Femur (tissue), 1 donor: ENCODE measurements around the gene FHAD1.
"Not testable (repeated sequence)": the region's sequence is repeated elsewhere in the genome, so short reads cannot be mapped to it uniquely, and the experiment has no call there.

ENCODE experiments used
- DNase-seq: peaks from one replicate; pipeline ENCODE4 v3.0.0-alpha.2; 2017

The FHAD1 gene

DNA sequence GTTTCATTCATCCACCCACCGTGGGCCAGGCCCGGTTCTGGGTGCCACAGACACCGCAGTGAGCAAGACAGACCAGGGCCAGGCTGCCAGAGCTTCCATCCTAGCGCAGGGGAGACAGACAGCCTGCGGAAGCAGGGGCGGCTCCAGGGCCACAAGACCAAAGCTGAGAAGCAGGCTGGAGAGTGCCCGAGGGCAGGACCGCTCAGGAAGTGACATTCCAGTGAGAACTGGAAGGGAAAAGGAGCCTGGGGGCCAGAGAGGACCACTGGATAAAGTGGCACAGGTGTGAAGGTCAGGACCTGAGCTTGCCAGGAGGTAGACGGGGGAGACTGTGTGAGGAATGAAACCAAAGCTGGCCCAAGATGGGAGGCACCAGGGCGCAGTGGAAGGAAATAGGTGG lies 103.1 kb downstream of the FHAD1 start:
- no peak for DNase-seq

DNA sequence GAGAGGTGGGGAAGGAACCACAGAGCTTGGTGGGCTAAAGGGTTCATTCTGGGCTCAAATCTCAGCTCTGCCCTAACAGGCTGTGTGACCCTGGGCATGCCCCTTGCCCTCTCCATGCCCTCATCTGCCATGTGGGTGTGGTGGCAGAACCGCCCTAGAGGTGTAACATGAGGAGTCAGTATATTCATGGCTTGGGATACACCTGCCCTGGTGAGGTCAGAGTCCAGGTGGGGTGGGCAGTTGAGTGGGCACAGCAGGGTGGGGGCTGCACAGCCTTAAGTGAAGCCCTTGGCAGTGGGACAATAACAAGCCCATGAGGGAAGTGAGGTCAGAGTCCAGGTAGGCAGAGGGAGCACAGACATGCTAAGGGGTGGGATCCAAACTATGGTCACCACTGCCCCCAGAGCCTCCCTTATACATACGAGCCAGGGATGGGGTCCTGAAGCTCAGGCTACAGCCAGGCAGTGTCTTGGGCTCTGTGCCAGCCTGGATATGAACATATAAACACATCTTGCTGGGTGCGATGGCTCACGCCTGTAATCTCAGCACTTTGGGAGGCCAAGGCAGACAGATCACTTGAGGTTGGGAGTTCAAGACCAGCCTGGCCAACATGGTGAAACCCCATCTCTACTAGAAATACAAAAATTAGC lies 103.7 kb downstream of the FHAD1 start:
- no peak for DNase-seq

DNA sequence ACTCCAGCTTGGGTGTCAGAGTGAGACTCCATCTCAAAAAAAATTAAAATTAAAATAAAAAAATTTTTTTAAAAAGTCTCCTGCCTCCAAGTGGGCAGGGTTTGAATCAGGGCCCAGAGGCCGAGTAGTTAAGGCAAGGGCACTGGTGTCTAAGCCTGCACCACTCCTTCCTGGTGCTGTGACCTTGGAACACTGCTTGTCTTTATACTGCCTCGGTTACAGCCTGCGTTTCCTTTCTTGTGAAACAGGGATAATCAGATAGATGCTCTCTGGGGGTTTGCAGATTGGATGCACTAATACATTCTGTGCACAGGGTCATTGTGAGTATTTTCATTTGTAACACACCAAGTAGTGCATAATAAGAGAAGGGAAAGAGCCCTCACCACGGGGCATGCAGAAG lies 104.3 kb downstream of the FHAD1 start:
- DNase-seq, result no peak

DNA sequence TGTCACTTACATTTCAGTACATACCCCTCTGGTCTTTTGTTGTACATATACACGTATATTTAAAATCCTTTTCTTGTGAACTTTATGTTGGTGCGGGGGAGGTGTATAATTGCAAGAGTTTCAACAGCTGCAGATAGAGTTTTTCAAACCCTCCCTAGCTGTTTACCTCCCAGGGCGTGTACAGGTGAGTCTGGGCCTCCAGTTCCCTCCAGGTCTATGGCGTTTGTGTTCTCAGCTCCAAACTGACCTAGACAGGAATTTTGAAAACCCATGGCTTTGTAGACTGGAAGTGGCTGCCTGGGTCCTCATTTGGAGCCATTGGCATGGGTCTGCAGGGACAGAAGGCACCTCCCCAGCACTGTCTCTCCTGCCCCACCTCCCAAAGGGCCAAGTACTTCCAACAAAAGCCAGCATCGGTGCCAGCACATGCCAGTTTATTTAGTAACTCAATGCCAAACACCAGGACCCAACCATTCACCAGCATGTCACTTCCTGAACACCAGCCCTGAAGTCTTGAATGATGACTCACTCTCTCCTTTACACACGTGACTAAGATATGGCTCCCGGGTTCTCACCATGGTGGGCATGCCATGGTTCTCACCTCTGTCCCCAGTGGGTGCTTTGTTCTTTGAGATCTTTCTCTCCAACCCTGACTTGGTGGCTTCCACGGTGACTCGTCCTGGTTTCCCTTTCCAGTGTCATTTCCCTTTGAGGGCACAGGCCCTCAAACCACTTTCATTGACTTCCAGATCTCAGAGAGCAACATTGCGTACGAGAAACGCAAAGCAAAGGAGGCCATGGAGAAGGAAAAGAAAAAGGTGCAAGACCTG lies 105.3 kb downstream of the FHAD1 start:
- DNase-seq, result no peak

DNA sequence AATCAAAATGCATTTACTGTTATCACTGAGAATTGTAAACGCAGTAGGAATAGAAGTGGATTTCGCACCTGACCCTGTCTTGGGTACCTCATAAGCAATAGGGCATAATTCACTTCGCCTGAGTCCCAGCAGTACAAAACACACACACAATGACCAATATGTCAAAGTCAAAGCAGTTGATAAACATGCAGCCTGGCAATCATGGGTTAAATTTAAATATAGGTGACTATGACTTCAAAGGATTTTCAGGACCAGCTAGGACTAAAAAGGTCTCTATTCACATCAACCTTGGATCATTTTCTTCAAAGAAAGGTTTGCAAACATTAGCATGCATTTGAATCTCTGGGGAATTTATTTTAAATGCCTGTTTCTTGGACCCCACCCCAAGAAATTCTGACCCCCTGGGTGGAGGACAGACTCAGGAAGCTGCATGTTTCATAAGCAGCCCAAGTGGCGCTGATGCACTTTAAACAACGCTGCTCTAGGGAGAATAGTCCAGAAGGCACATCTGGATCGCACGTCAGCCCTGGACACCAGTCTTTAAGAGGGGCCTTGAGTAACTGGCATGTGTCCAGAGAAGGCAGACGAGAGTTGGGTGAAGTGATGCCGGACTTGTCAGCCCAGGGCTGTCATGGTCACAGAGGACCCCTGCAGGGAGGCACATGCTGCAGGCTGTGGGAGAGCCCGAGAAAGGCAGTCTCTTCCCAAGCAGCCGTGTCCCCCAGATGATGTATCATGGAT lies 107.0 kb downstream of the FHAD1 start:
- no peak for DNase-seq

DNA sequence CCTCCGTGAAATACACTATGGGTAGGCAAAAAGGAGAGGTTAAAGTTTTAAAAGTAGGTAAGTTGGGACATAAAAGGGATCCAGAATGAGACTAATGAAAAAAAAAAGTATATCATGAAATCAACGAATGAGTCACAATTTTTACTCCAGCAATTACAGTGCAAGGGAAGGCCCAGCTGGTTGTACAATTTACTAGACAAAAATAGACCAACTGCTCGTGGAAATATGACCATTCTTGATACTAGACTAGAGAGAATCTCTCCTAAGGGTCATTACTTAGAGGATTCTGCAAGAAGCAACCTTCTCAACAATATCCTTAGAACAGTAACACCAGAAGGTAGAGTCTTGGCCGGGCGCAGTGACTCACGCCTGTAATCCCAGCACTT lies 107.5 kb downstream of the FHAD1 start:
- no peak for DNase-seq

DNA sequence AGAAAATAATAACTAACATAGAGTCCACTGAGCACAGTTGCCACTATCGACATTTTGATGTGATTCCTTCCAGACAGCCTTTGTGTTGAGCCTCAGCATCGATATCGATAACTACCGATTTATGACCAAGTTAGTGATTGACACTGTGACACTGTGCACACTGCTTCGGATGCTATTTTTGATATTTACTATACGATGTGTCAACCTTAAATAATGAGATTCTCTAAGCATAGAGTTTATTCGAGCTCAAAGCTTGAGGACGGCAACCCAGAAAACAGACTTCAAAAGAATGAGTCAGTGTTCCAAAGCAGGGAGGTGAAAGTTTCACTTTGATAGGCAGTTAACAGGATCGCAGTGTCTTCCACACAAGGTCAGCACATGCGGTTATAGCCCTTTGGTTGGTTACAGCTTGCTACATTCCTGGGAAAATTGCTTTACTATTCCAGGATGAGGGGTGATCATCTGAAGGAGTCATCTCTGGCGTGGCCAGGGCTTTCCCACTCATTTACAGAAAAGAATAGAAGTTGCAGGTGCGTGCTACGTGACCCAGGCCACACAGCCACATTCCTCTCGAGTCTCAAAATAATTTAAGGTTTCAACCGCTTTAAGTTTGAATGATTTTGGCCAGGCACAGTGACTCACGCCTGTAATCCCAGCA lies 109.1 kb downstream of the FHAD1 start:
- no peak for DNase-seq

DNA sequence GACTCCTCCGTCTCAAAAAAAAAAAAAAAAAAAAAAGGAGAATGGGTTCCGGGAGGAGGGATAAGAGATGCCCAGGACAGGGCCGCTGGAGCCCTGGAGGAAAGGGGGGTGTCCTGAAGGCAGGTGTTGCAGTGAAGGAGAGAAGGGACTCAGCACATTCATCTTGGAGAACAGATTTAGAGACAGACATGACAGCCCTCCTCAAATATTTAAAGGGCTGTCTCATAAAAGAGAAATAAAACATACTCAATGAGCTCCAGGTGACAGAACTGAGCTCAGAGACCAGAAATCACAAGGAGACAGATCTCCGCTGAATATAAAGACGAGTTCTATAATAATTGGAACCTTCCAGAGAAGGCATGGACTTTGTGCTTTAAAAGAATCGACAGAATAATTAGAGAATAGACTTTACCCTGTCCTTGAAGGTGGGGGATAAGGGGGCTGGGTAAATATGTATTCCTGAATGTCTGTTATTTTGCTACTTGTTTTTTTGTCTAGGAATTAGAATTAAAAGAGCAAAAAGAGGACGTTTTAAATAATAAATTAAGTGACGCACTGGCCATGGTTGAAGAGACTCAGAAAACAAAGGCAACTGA lies 110.7 kb downstream of the FHAD1 start:
- no peak for DNase-seq

DNA sequence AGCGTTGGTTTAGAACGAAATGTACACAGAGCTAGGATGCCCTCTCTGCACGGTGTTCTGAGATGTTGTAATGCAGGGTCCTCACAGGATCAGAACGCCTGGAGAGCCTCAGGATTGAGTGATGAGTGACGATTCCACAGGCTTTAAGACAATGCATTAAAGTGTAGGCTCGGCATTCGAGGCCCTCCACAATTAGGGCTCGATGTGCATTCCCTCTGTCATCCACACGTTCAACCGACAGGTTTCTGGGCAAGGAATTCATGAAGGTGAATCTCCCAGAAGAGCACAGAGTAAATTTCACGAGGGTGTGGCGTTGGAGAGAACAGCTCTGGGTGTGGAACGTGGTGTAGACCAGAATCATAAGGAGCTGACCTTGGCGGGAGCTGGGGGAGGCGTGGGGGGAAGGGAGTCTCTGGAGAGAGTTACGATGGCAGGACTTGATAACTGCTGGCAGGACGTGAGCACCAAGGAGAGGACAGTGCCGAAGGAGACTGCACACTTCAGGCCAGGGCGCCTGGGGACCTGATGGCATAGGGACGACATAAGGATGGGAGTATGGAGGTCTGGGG lies 111.6 kb downstream of the FHAD1 start:
- no peak for DNase-seq

DNA sequence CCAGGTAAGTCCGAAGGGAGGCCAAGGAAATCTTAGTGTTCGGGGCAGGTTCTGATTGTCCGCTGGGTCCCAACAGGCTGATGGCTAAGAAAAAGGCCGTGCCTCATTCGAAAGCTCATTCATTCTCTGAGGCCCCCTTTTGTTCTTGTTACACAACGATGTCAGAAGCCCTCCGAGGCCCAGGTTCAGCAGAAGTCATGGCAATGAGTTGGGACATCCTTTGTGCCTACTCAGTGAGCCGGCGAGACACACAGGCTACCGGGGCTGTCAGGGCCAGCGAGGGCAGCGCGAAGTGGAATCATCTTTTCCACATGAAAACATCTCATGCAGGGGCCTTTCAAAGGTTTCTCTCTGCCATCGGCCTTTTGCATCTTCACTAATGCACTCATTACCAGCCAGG lies 113.7 kb downstream of the FHAD1 start:
- DNase-seq, result no peak

DNA sequence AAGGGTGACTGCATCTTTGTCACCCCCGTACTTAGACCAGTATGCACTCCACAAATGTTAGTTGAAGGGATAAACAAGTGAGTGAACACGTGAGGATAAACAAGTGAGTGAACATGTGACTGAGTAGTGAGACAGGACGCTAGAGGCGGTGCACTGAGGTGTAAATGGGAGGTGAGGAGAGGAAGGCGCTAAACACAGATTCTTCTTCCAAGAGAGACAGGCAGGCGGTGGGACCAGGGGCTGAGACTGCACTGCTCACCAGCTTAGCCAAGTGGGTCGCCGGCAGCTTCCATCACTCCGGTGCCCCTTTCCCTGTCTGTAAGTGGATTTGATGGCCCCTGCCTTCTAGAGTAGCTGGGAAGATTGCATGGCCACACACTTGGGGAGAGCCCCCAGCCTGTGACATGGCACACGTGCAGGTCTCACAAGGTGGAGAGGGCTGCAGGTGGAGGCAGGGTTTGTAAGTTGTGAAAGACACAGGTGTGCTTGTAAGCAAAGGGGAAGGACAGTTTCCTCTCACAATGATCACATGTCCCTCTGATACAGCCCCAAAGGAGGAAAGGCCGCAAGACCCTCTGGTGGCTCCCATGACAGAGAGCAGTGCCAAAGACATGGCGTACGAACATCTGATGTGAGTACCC lies 115.2 kb downstream of the FHAD1 start:
- no peak for DNase-seq

DNA sequence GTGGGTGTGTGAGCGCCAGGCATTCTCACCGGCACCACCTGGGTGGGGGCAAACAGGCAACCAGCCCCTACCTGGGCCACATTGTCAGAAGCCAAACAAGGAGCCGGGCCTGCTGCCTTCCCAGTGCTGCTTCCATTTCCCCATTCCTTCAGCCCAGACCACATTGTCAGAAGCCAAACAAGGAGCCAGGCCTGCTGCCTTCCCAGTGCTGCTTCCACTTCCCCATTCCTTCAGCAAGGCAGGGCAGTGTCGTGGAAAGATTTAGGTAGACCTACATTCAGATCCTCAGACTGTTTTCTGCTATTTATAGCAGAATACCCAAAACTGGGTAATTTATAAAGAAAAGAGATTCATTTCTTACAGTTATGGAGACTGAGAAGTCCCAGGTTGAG lies 115.7 kb downstream of the FHAD1 start:
- DNase-seq, result no peak

DNA sequence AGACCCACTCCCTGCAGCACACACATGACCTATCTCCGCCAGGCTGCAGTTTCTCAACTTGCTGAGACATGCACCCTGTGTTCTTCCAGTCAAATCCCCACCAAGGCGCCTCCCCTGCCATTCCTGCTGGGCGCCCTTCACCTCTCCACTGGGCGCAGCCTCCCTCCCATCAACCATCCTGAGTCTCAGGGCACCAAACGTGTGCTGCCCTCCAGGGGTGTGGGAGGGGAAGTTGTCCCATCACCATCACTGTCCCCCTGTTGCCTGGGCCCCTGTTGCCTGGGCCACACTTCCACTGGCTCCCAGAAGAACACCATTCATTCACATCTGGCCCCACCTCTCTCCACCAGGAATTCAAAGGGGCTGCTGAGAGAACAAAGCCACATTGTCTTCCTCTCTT lies 117.7 kb downstream of the FHAD1 start:
- DNase-seq, result no peak

DNA sequence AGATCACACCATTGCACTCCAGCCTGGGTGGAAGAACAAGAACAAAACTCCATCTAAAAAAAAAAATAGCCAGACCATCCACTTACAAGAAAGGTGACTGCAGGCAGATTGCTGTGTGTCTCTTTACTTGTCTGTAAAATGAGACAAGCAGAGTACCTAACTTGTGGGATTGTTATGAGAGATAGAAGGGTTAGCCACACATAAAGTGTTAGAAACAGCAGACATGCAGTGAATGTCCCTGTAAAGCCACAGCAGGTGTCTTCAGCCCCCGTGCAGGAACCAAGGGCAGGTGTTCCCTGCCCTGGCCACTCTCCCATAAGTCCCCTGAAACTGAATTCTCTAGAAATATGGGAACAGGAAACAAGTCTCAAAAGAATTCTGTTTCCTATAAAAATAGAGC lies 121.9 kb downstream of the FHAD1 start:
- DNase-seq, result no peak

DNA sequence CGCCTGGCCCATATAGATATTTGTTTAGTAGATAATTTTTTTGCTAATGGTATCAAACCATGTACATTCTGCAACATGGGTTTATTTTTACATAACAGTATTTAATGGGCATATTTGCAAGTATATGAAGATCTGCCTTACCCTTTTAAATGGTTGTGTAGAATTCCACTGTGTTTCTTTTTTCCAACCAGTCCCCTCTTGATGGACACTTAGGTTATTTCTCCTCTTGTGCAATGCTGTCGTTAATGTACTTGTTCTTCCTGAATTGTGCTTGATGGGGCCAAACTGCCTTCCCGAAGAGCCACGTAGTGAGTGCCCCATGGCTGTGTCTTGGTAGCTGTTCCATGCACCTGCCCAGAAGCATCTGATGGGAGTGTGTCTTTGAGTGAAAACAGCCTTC lies 123.2 kb downstream of the FHAD1 start:
- DNase-seq, result no peak

DNA sequence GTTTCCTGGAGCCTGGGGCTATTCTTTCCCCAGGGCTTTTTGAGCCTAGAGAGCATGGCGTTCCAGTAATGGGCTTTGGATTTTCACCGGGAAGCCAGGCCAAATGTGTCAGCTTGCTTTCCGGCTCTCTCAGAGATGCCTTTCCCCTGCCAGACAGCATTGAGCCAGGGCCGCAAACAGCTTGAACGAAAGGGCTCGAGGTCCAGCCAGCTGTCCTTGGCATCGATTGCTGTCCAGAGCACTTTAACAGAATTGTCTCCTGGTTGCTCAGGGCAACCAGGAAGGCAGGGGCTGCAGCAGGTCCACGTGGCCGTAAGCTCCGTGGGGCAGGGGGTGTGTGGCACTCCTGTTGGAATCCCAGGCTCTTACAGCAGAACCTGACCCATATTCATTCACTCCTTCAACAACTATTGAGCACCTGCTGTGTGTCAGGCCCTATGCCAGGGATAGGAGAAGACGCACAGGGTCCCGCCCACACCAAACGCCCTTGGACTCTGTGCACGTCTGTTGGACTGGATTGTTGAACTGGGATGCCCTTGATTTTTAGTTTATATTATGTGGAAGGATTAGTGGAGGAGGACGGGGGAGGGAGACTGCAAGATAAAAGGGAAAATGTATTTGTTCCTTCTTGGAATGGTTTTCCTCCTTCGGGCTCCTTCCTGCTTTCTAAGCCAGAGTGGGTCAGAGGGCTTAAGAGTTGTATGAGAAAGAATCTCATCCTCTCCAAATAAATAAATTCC lies 123.9 kb downstream of the FHAD1 start:
- peak; percentile 87 for DNase-seq

DNA sequence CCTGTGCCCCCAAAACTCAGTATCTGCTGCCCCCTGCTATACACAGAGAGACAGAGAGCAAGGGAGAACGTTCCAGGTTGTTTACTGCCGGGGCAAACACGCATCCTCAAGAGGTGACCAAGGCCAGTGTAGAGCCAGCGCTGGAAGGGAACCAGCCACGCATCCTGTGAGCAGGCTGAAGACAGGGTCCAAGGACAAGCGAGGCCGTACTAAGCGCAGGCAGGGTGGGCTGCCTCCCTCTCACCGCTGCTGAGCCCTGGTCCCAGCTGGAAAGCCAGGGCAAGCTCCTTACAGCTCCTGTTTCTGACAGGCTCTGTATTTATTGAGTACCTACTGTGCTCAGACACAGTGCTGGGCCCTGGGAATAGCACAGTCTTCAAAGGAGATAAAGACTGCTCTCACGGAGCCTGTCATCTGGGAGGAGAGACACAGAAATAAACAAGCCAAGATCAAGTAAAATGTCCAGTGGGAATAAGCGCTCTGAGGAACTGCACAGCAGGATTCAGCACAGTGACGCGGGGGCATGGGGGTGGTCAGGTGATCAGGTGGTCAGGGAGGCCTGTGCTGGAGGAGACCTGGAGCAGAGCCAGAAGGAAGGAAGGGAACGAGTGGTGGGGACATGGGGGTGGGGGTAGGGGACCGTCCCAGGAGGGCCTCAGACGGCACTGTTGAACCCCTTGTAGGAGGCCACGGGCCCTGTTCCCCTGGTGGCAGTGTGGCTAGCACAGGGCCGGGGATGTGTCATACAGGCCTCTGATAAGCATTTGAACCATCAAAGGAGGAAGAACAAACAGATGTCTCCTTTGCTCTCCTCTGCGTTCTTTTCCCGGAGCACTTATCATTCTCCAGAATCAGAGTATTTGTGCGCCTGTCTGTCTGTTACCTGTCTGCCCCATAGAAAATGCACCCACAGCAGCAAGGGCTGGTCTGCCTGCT lies 124.9 kb downstream of the FHAD1 start:
- no peak for DNase-seq

DNA sequence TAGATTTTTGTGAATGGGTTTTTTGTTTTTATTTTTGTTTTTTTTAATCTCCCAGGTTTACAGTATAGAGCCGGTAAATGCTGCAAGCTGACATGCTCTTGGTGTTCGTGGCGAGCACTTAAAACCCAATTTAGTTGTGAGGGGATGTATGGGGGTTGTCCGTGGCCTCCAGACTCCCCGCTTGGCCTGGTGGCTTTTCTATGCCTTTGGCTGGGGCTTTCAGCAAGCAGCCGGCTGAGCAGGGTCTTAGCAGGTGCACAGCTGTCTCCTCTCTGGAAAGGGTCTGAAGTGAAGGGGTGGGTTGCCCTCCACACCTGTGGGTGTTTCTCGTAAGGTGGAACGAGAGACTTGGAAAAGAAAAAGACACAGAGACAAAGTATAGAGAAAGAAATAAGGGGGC lies 131.7 kb downstream of the FHAD1 start:
- DNase-seq, result no peak

DNA sequence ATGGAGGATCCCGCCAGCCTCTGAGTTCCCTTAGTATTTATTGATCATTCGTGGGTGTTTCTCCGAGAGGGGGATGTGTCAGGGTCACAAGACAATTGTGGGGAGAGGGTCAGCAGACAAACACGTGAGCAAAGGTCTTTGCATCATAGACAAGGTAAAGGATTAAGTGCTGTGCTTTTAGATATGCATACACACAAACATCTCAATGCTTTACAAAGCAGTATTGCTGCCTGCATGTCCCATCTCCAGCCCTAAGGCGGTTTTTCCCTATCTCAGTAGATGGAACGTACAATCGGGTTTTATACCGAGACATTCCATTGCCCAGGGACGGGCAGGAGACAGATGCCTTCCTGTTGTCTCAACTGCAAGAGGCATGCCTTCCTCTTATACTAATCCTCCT lies 132.1 kb downstream of the FHAD1 start:
- DNase-seq, result not testable (repeated sequence)
